ENCODE results near the gene BRD2. TPM values are rescaled to one million over a fixed set of nuclear protein-coding genes. Genes with fewer than 3 reads are reported as not detected.

BRD2 gene
- total RNA-seq, 1 donor from 2014 or later = 205 TPM

- no peak for DNase-seq (ENCODE audit: low spot score)
Observed at GRCh38 chr6:32993363-32993973, 25.1 kb downstream of the BRD2 start.

GRCh38 chr6:32995448-32995847 lies 27.1 kb downstream of the BRD2 start:
- DNase-seq (ENCODE audit: low spot score) = no peak

DNA sequence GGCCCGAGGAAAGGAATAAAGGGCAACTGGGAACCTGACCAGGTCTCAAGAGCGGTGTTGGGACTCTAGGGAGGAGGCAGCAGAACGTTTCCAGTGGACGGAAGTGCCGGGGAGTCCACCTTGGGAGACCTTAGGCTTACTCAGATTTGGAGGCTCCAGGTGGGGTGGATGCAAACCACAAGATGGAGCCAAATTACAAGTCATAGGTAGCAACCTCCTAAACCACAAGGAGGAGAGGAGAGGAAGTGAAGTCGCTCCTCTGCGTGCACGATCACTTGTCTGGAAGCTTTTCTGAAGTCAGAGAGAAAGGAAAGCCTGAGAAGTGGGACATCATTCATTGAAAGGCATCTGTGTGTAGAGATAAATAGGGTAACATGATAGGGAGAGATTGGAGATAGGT lies 31.7 kb downstream of the BRD2 start:
- no peak for DNase-seq (ENCODE audit: low spot score)

- DNase-seq (ENCODE audit: low spot score) = no peak
Observed at GRCh38 chr6:33001685-33002084, 33.3 kb downstream of the BRD2 start.

GRCh38 chr6:33004940-33005339 lies 36.5 kb downstream of the BRD2 start:
- DNase-seq (ENCODE audit: low spot score) = no peak

DNA sequence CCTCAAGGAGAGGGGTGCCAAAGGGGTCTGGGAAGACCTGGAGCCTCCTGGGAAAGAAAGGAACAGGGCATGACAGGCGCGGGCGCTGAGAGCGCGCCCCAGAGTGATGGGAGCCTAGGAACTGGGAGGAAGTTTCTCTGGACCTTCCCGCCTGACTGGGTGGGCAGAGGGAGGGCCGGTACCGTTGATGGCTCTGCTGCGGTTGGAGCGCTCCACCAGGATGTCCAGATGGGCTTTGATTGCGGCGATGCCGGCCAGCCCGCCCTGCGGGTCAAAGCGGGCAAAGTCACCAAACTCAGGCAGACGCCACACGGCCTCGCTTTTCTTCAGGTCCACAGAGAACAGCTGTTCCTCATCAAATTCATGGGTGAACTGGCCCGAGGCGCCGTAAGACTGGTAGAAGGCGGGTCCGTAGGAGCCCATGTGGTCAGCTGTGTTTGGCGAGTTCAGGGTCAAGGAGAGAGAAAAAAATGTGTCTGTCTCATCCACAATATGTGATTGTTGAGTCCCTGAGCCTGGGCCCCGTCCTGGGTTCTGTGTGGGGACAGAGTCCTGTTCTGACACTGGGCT lies 39.5 kb downstream of the BRD2 start:
- DNase-seq (ENCODE audit: low spot score) = no peak

- peak; percentile 64 for DNase-seq (ENCODE audit: low spot score)
Observed at GRCh38 chr6:33008944-33009861, 40.8 kb downstream of the BRD2 start, which contains the start of gene HLA-DOA. TSS of gene HLA-DOA (minus strand) at chr6:33009591.

GRCh38 chr6:33010356-33010755 lies 42.0 kb downstream of the BRD2 start:
- DNase-seq (ENCODE audit: low spot score) = no peak

DNA sequence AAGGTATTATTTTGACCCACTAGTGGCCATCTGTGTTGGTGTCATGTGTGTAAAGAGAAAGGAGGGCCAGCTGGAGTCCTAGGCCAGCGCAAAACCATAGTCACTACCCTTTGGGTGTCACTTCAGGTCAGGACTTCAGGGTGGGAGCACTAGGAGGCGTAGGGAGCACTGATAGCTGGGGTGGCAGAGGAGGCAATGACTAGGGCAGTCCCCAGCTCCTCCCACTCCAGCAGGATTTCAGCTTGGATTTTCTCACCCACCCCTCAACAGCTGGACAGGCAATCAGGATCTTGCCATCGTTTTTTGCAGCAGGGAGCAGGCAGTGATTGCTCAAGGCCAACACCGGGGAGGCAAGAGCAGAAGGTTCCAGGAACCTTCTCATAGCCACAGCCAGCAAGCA lies 45.2 kb downstream of the BRD2 start:
- DNase-seq (ENCODE audit: low spot score) = no peak

- peak; percentile 79 for DNase-seq (ENCODE audit: low spot score)
Observed at GRCh38 chr6:33014841-33015634, 46.6 kb downstream of the BRD2 start.

- no peak for DNase-seq (ENCODE audit: low spot score)
Observed at GRCh38 chr6:33015798-33016197, 47.4 kb downstream of the BRD2 start.

GRCh38 chr6:33017018-33017417 lies 48.6 kb downstream of the BRD2 start:
- no peak for DNase-seq (ENCODE audit: low spot score)

DNA sequence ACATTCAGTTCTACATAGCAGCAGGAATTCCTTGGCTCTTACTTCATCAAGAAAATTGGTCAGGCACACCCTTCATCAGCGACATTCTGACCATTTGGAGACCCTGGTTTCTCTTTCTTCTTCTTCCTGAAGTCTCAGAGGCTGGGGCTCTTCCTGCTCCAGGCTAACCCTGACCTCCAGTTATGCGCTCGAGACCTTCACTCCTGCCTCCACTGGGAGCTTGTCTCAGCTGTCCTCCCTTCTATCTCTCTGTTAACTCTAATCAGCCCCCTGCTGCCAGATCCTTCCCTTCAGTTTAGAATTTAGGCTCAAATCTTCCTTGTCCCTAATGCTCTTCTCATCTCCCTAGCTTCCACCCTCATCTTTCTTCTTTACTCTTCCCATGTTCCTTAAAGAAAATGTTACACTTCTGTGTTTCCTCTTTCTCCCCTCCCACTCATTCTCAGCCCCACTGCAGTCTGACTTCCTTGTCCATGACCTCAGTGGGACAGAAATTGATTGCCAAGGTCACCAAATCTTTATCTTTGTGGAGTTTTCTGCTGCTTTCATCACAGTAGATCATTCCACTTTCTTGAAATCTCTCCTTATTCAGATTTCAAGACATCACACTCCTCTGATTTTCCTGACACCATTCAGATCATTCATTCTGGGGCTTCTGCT lies 49.4 kb downstream of the BRD2 start:
- no peak for DNase-seq (ENCODE audit: low spot score)

GRCh38 chr6:33018418-33018817 lies 50.0 kb downstream of the BRD2 start:
- no peak for DNase-seq (ENCODE audit: low spot score)

DNA sequence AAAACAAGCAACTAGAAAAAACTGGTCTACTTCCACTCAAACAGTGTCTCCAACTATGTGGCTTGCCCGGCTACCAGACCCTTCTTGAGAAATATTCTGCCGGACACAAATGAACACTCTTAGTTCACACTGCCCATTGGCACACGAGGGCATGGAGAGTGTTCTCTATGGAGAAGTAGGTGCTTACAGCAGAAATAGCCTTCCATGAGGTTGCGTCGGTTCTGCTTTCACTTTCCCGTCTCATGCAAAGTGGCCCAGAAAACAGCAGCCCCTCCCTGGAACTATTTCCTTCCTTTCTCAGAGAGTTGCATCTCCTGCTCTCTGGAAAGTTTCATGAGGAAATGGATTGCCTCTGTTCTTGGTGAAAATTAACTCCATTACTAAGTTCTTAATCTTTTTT lies 50.5 kb downstream of the BRD2 start:
- DNase-seq (ENCODE audit: low spot score) = peak; percentile 69

DNA sequence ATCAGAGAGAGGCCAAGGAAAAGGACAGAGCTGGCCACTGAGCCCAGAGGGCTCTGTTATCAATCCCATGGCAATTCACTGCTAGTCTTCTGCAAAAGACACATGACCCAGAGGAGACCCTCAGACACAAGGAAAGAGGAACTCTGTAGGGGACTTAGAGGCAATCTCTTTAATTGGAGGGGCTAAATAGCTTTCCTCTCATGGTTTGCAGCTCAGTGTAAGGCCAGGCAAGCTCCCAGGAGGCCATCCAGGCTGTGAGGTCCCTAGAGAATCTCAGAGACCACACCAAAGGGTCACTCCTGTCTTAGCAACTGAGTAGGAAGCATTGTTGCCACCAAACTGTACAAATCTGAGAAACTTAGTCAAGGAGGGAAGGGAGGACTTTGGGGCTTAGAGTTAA lies 51.0 kb downstream of the BRD2 start:
- DNase-seq (ENCODE audit: low spot score) = no peak

GRCh38 chr6:33021917-33022316 lies 53.5 kb downstream of the BRD2 start:
- no peak for DNase-seq (ENCODE audit: low spot score)

DNA sequence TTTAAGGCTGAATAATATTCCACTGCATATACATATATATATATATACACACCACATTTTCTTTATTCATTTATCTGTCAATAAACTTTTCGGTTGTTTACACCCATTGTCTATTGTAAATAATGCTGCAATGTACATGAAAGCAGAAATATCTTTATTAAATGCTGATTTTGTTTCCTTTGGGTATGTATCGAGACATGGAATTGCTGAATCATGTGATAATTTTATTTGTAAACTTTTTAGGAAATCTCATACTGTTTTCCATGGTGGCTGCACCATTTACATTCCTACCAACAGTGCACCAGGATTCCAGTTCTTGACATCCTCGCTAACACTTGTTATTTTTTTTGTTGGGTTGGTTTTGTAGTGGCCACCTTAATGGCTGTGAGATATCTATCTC lies 55.1 kb downstream of the BRD2 start:
- DNase-seq (ENCODE audit: low spot score) = no peak

DNA sequence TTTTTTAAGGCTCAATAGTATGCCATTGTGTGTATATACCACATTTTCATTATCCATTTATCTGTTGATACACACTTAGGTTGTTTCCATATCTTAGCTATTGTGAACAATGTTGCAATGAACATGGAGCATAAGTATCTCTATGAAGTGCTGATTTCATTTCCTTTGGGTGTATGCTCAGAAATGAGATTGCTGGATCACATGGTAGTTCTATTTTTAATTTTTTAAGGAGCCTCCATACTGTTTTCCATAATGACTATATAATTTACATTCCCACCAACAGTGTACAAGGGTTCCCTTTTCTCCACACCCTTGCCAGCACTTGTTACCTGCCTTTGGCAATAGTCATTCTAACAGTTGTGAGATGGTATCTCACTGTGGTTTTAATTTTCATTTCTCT lies 56.1 kb downstream of the BRD2 start:
- DNase-seq (ENCODE audit: low spot score) = no peak

GRCh38 chr6:33028220-33028849 lies 59.9 kb downstream of the BRD2 start:
- no peak for DNase-seq (ENCODE audit: low spot score)

Measured in ureter (tissue), 1 donor.